OCI-M2 (cell line): ENCODE data around the gene UBE2K.
"Not testable (repeated sequence)": the region's sequence is repeated elsewhere in the genome, so short reads cannot be mapped to it uniquely, and the experiment has no call there.

Experiments used
- DNase-seq: peaks from one replicate; lab custom pipeline; 2025; ENCODE audit not compliant: unreplicated experiment; lab: John Stamatoyannopoulos, UW

The UBE2K gene

GRCh38 chr4:39792529-39792928, 94.6 kb downstream of the UBE2K start:
- DNase-seq = peak; percentile 10

- not testable (repeated sequence) for DNase-seq
Measured at GRCh38 chr4:39792976-39793375, 95.0 kb downstream of the UBE2K start.

GRCh38 chr4:39802005-39802404, 104.1 kb downstream of the UBE2K start:
- DNase-seq = no peak

GRCh38 chr4:39808231-39808749, 110.4 kb downstream of the UBE2K start:
- no peak for DNase-seq

GRCh38 chr4:39812500-39812899, 114.6 kb downstream of the UBE2K start:
- no peak for DNase-seq

- not testable (repeated sequence) for DNase-seq
Measured at GRCh38 chr4:39813033-39813432, 115.1 kb downstream of the UBE2K start.

- DNase-seq = not testable (repeated sequence)
Measured at GRCh38 chr4:39813761-39814160, 115.8 kb downstream of the UBE2K start.

- no peak for DNase-seq
Measured at GRCh38 chr4:39814403-39815185, 116.7 kb downstream of the UBE2K start.

GRCh38 chr4:39818646-39819045, 120.7 kb downstream of the UBE2K start:
- no peak for DNase-seq

- no peak for DNase-seq
Measured at GRCh38 chr4:39820186-39820585, 122.2 kb downstream of the UBE2K start.

- no peak for DNase-seq
Measured at GRCh38 chr4:39821951-39822350, 124.0 kb downstream of the UBE2K start.

GRCh38 chr4:39822662-39823061, 124.7 kb downstream of the UBE2K start:
- no peak for DNase-seq

- DNase-seq = no peak
Measured at GRCh38 chr4:39823191-39823590, 125.3 kb downstream of the UBE2K start.

- no peak for DNase-seq
Measured at GRCh38 chr4:39825090-39825489, 127.2 kb downstream of the UBE2K start.

- DNase-seq = no peak
Measured at GRCh38 chr4:39825741-39826231, 127.8 kb downstream of the UBE2K start.
